A549 (cell line): Measurements from ENCODE around the gene GSTM1. TPM values are rescaled to one million over a fixed set of nuclear protein-coding genes. Genes with fewer than 3 reads are reported as not detected.
"Not testable (repeated sequence)": the region's sequence is repeated elsewhere in the genome, so short reads cannot be mapped to it uniquely, and the experiment has no call there.

Source experiments
- ATAC-seq, 2 experiments: fragments of 200-7000 bp in 1 of 2; fragments of >200 bp in 1 of 2; cut with Nextera tagmentation in 1 of 2; cut with Tn5 transposase in 1 of 2; 3 replicates each; pipeline versions ENCODE4 v1.8.0 to v1.9.1; 2018 to 2020; ENCODE audit warnings: mild to moderate bottlenecking in 1 of 2, moderate library complexity in 1 of 2
- CTCF ChIA-PET: fragments of 300-600 bp; sonication (Branson Sonifier 250); formaldehyde crosslinking; extraction: SDS; loops from one replicate; lab custom pipeline; 2021; ENCODE audit warnings: antibody characterized with exemption, inconsistent platforms; lab: Yijun Ruan, JAX
- POLR2A ChIA-PET: fragments of 350-600 bp; formaldehyde crosslinking; extraction: SDS; loops from one replicate; lab custom pipeline; 2021; ENCODE audit warnings: antibody characterized with exemption, inconsistent platforms; lab: Yijun Ruan, JAX
- DNase-seq, 2 experiments: peaks; one replicate each; pipeline versions ENCODE4 v3.0.0 to v3.0.0-alpha.2; 2011 to 2016; ENCODE audit warnings: low read depth in 1 of 2, low spot score in 1 of 2
- FAIRE-seq: peaks from 2 replicates; lab custom pipeline; 2011; peaks lifted over from hg19 to GRCh38; lab: Jason Lieb, UNC
- H3K27ac ChIP-seq, 2 experiments: fragments of >200 bp; sonication (Bioruptor Twin); formaldehyde crosslinking; 3 replicates each; pipeline ENCODE4 v1.5.1; 2016 to 2017
- H3K4me1 ChIP-seq: fragments of >200 bp; sonication (Bioruptor Twin); formaldehyde crosslinking; 3 replicates; pipeline ENCODE4 v1.6.1; 2016
- H3K4me2 ChIP-seq: fragments of >200 bp; sonication (Bioruptor Twin); formaldehyde crosslinking; 3 replicates; pipeline ENCODE4 v1.6.1; 2016
- H3K4me3 ChIP-seq: fragments of >200 bp; sonication (Bioruptor Twin); formaldehyde crosslinking; 3 replicates; pipeline ENCODE4 v1.5.1; 2016
- H3K9me3 ChIP-seq: fragments of >200 bp; sonication (Bioruptor Twin); formaldehyde crosslinking; 3 replicates; pipeline ENCODE4 v1.6.1; 2016
- CBX2 ChIP-seq: fragments of 200-600 bp; sonication (generic); IDR thresholded peaks from 2 replicates; pipeline ENCODE4 v1.6.1; 2016; ENCODE audit warnings: low read depth, mild to moderate bottlenecking, borderline replicate concordance
- CHD2 ChIP-seq: fragments of 150-350 bp; IDR thresholded peaks from 2 replicates; pipeline ENCODE4 v1.6.1; 2014; ENCODE audit warnings: low read length; ENCODE audit not compliant: partially characterized antibody
- ELK1 ChIP-seq: fragments of 150-350 bp; IDR thresholded peaks from 2 replicates; pipeline ENCODE4 v1.6.1; 2014; ENCODE audit warnings: low read depth, mild to moderate bottlenecking, low read length
- GATA3 ChIP-seq: IDR thresholded peaks from 2 replicates; pipeline ENCODE4 v1.6.1; 2012; ENCODE audit warnings: borderline replicate concordance
- HES2 ChIP-seq: fragments of >200 bp; sonication (Bioruptor Twin); formaldehyde crosslinking; IDR thresholded peaks from 2 replicates; pipeline ENCODE4 v1.6.1; 2016
- HMGXB4 ChIP-seq: fragments of 250-450 bp; sonication (Bioruptor Pico); IDR thresholded peaks from 2 replicates; pipeline ENCODE4 v1.5.0; 2021; ENCODE audit warnings: mild to moderate bottlenecking, moderate library complexity, borderline replicate concordance
- JUNB ChIP-seq: fragments of >200 bp; sonication (Bioruptor Twin); formaldehyde crosslinking; IDR thresholded peaks from 2 replicates; pipeline ENCODE4 v1.6.1; 2016
- MYC ChIP-seq: IDR thresholded peaks from 2 replicates; pipeline ENCODE4 v1.6.1; 2012; ENCODE audit warnings: mild to moderate bottlenecking, inconsistent platforms, low read length, improper control_type of control experiment, borderline replicate concordance
- NFE2L2 ChIP-seq: fragments of 150-350 bp; conservative IDR thresholded peaks from 2 replicates; pipeline ENCODE4 v1.6.1; 2014; ENCODE audit warnings: low read length
- NPAS2 ChIP-seq: fragments of 250-450 bp; sonication (Bioruptor Pico); IDR thresholded peaks from 2 replicates; pipeline ENCODE4 v1.8.0; 2022; ENCODE audit warnings: mild to moderate bottlenecking, moderate library complexity, borderline replicate concordance
- NR3C1 ChIP-seq: fragments of >200 bp; sonication (Bioruptor Twin); formaldehyde crosslinking; IDR thresholded peaks from 3 replicates; pipeline ENCODE4 v1.6.1; 2017
- POLR2AphosphoS2 ChIP-seq: conservative IDR thresholded peaks from 2 replicates; pipeline ENCODE4 v1.6.1; 2012; ENCODE audit warnings: low read length, improper control_type of control experiment, inconsistent platforms
- RAD21 ChIP-seq, 2 experiments: fragments of >200 bp in 1 of 2; sonication (Bioruptor Twin) in 1 of 2; formaldehyde crosslinking in 1 of 2; IDR thresholded peaks in 1 of 2; conservative IDR thresholded peaks in 1 of 2; 2 replicates in 1 of 2; 3 replicates in 1 of 2; pipeline ENCODE4 v1.6.1; 2012 to 2018; ENCODE audit warnings: inconsistent platforms in 1 of 2
- SMC3 ChIP-seq: fragments of >200 bp; sonication (Bioruptor Twin); formaldehyde crosslinking; IDR thresholded peaks from 3 replicates; pipeline ENCODE4 v1.6.1; 2018; ENCODE audit warnings: inconsistent platforms
- SREBF2 ChIP-seq: fragments of 450-650 bp; IDR thresholded peaks from 2 replicates; pipeline ENCODE4 v1.6.1; 2014; ENCODE audit warnings: mild to moderate bottlenecking, moderate library complexity
- ZC3H11A ChIP-seq: fragments of 450-650 bp; IDR thresholded peaks from 2 replicates; pipeline ENCODE4 v1.6.1; 2014; ENCODE audit warnings: antibody characterized with exemption, mild to moderate bottlenecking
- ZNF302 ChIP-seq: fragments of 250-450 bp; sonication (Bioruptor Pico); IDR thresholded peaks from 2 replicates; pipeline ENCODE4 v1.9.0; 2021; ENCODE audit warnings: inconsistent platforms, mild to moderate bottlenecking, moderate library complexity
- ZSCAN20 ChIP-seq: fragments of 250-450 bp; sonication (Bioruptor Pico); IDR thresholded peaks from 2 replicates; pipeline ENCODE4 v1.8.0; 2022; ENCODE audit warnings: mild to moderate bottlenecking, moderate library complexity
- WGBS: methylation state at CpG from one replicate; pipeline ENCODE4 v1.1.6; 2017; ENCODE audit errors: missing lambda C conversion rate; 5-methylcytosine and 5-hydroxymethylcytosine counted together
- polyA plus RNA-seq, 4 experiments: library from polyadenylated mRNA; depleted of rRNA in 3 of 4; stranded (reverse); fragments of >200 nt; fragmentation: RNase III in 1 of 4; extraction: RNeasy Plus Mini Kit Qiagen cat#74134 plus additional on column Dnase treatment in 1 of 4; gene quantifications; 2 replicates in 3 of 4; 3 replicates in 1 of 4; pipeline ENCODE4 v1.2.3, GENCODE V29; 2011 to 2017
- TF ChIP-seq, protein P1 (sequence below): fragments of 450-650 bp; IDR thresholded peaks from 2 replicates; pipeline ENCODE4 v1.6.1; 2014; ENCODE audit warnings: antibody characterized with exemption
- TF ChIP-seq, protein P2 (sequence below): IDR thresholded peaks from 2 replicates; pipeline ENCODE4 v1.6.1; 2012

The GSTM1 gene
- polyA plus RNA-seq, 2 of the 4 experiments (the other 2 are of a cell fraction), result not detected

- H3K4me1 ChIP-seq, result peaks cover 7% of the 10 kb centered on the region; the same call in 1 of the 3 replicates
- POLR2A ChIA-PET, result no interaction called here
- WGBS, result 93% methylated on average over 4 of the region's 5 CpGs
- no peak overlapping the region for H3K27ac ChIP-seq
- FAIRE-seq (no peak), ATAC-seq (no peak), DNase-seq (no peak)
- no peaks in the 10 kb centered on the region for H3K9me3 ChIP-seq
- H3K4me2 ChIP-seq, result no peak overlapping the region
- H3K4me3 ChIP-seq, result no peak overlapping the region
- CTCF ChIA-PET, result interaction anchor here (1.5 to 3.9 kb wide), 3 partner anchors 11 to 113 kb away, joined by 5 to 9 read pairs (median 5); no protein-coding TSS in a partner anchor
- no peak for TF ChIP-seq JUNB
- no peak for TF ChIP-seq NPAS2
- no peak for TF ChIP-seq SREBF2
- no peak for TF ChIP-seq ELK1
- TF ChIP-seq, protein P1, sequence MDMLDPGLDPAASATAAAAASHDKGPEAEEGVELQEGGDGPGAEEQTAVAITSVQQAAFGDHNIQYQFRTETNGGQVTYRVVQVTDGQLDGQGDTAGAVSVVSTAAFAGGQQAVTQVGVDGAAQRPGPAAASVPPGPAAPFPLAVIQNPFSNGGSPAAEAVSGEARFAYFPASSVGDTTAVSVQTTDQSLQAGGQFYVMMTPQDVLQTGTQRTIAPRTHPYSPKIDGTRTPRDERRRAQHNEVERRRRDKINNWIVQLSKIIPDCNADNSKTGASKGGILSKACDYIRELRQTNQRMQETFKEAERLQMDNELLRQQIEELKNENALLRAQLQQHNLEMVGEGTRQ, result no peak
- TF ChIP-seq RAD21 (conservative IDR thresholded peaks at IDR 0.05 in 1 of 2, IDR thresholded peaks at IDR 0.05 in 1 of 2), result no peak
- TF ChIP-seq CHD2, result no peak
- no peak for TF ChIP-seq ZSCAN20 (CRISPR knock-in tag)
- TF ChIP-seq CBX2, result no peak
These were observed 27.5 kb upstream of the GSTM1 start for GRCh38 chr1:109659997-109660690.

- CTCF ChIA-PET, result interaction anchor here (3.9 kb wide), 1 partner anchor 21 kb away, joined by 9 read pairs; no protein-coding TSS in a partner anchor
- H3K4me2 ChIP-seq, H3K9me3 ChIP-seq, H3K4me3 ChIP-seq, DNase-seq, H3K27ac ChIP-seq, POLR2A ChIA-PET, FAIRE-seq, H3K4me1 ChIP-seq, ATAC-seq: not testable (repeated sequence)
- WGBS, result 78% methylated on average over 3 of the region's 4 CpGs
These were observed 27.0 kb upstream of the GSTM1 start for GRCh38 chr1:109660691-109661026.

GRCh38 chr1:109661391-109661790 is 26.2 kb upstream of the GSTM1 start:
- DNase-seq (no peak), ATAC-seq (no peak), FAIRE-seq (no peak)
- Histone ChIP-seq H3K4me3 (no peak overlapping the region), H3K9me3 (no peaks in the 10 kb centered on the region), H3K4me1 (peaks cover 4% of the 10 kb centered on the region; the same call in 1 of the 3 replicates), H3K27ac (no peak overlapping the region), H3K4me2 (no peak overlapping the region)
- ChIA-PET POLR2A (no interaction called here), CTCF (interaction anchor here (0.6 to 3.9 kb wide), 8 partner anchors 12 to 351 kb away, joined by 3 to 10 read pairs (median 4); no protein-coding TSS in a partner anchor)
- no peak for TF ChIP-seq GATA3
- WGBS, result 72% methylated on average over 2 of the region's 2 CpGs

DNA sequence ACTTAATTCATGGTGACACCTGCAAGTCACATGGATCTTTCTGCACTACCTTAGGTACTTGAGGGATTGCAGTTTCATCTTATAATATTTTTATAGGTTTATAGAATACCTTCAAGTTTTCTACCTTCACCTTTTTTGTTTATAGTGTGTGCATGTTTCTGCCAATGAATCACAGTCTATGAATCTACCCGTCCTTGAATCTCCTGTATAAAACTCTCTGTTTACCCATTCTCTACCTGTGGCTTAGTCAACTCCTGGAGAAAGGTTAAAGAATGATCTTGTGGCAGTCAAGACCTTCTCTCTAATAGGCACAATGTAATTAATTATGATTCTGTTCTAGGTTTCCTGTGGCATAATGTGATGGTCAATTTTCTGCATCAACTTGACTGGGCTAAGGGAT is 22.9 kb upstream of the GSTM1 start:
- no peaks in the 10 kb centered on the region for H3K9me3 ChIP-seq
- TF ChIP-seq SMC3 (no peak), NFE2L2 (no peak), ZC3H11A (no peak), NPAS2 (no peak), POLR2AphosphoS2 (no peak), NR3C1 (no peak), GATA3 (no peak), HMGXB4 (no peak), CHD2 (no peak), MYC (no peak), HES2 (no peak), ZNF302 (CRISPR knock-in tag) (no peak), SREBF2 (no peak)
- TF ChIP-seq, protein P2, sequence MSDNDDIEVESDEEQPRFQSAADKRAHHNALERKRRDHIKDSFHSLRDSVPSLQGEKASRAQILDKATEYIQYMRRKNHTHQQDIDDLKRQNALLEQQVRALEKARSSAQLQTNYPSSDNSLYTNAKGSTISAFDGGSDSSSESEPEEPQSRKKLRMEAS, result no peak
- TF ChIP-seq, all 56 proteins: peak for 0
- Histone ChIP-seq H3K4me2 (no peak overlapping the region), H3K4me1 (peaks cover 4% of the 10 kb centered on the region; the same call in 1 of the 3 replicates), H3K27ac (no peak overlapping the region), H3K4me3 (no peak overlapping the region)
- no peak for FAIRE-seq
- ChIA-PET POLR2A (no interaction called here), CTCF (no interaction called here)
- DNase-seq, result no peak
- WGBS, result 76% methylated on average over 1 of the region's 1 CpG
- ATAC-seq, result no peak
